GM04503 (cell line): ENCODE data around the gene KDM4C.

Experiments used
- DNase-seq: peaks from one replicate; pipeline ENCODE4 v3.0.0-alpha.2; 2012; ENCODE audit warnings: low read depth

KDM4C gene

GRCh38 chr9:7097785-7098752 is 340.3 kb downstream of the KDM4C start:
- no peak for DNase-seq

- no peak for DNase-seq
These were observed 345.6 kb downstream of the KDM4C start for GRCh38 chr9:7103367-7103766.

GRCh38 chr9:7103771-7104170 is 346.0 kb downstream of the KDM4C start:
- DNase-seq = no peak

GRCh38 chr9:7104625-7105024 is 346.9 kb downstream of the KDM4C start:
- no peak for DNase-seq

- no peak for DNase-seq
These were observed 347.3 kb downstream of the KDM4C start for GRCh38 chr9:7105095-7105494.

GRCh38 chr9:7108936-7109335 is 351.2 kb downstream of the KDM4C start:
- no peak for DNase-seq

GRCh38 chr9:7111413-7111812 is 353.6 kb downstream of the KDM4C start:
- no peak for DNase-seq

- DNase-seq = no peak
These were observed 357.8 kb downstream of the KDM4C start for GRCh38 chr9:7115606-7116005.

GRCh38 chr9:7117676-7118561 is 360.1 kb downstream of the KDM4C start:
- DNase-seq = peak; percentile 15

- DNase-seq = no peak
These were observed 360.9 kb downstream of the KDM4C start for GRCh38 chr9:7118633-7119032.

- no peak for DNase-seq
These were observed 361.8 kb downstream of the KDM4C start for GRCh38 chr9:7119612-7120011.

GRCh38 chr9:7121055-7121454 is 363.3 kb downstream of the KDM4C start:
- no peak for DNase-seq

- DNase-seq = no peak
These were observed 363.9 kb downstream of the KDM4C start for GRCh38 chr9:7121664-7122063.

GRCh38 chr9:7123743-7124142 is 366.0 kb downstream of the KDM4C start:
- no peak for DNase-seq

- no peak for DNase-seq
These were observed 367.5 kb downstream of the KDM4C start for GRCh38 chr9:7125231-7125630.

- DNase-seq = no peak
These were observed 371.6 kb downstream of the KDM4C start for GRCh38 chr9:7129391-7129790.

GRCh38 chr9:7130266-7130820 is 372.6 kb downstream of the KDM4C start:
- no peak for DNase-seq

- DNase-seq = no peak
These were observed 374.8 kb downstream of the KDM4C start for GRCh38 chr9:7132605-7133004.

- no peak for DNase-seq
These were observed 378.0 kb downstream of the KDM4C start for GRCh38 chr9:7135735-7136134.

- DNase-seq = no peak
These were observed 379.3 kb downstream of the KDM4C start for GRCh38 chr9:7137040-7137439.

- DNase-seq = no peak
These were observed 379.8 kb downstream of the KDM4C start for GRCh38 chr9:7137571-7137970.

- DNase-seq = no peak
These were observed 382.1 kb downstream of the KDM4C start for GRCh38 chr9:7139886-7140285.

- DNase-seq = no peak
These were observed 382.6 kb downstream of the KDM4C start for GRCh38 chr9:7140401-7140800.
